Activated CD8-positive, alpha-beta memory T cell treated with anti-CD3 and anti-CD28 coated beads for 4 hours (primary cell): Measurements from ENCODE around the gene MNX1.

ENCODE experiments used
- DNase-seq, 2 donors: peaks; one replicate each; pipeline ENCODE4 v3.0.0-alpha.2; 2020; ENCODE audit warnings: low read depth in 2 of 2

MNX1 gene

GRCh38 chr7:157010588-157011332, at the start of gene MNX1:
Gene MNX1 (minus strand): TSS chr7:157010663. CDS start chr7:157010350, 313 bp downstream.
- DNase-seq = no peak

- no peak for DNase-seq
Observed at GRCh38 chr7:157059534-157059933, 49.1 kb upstream of the MNX1 start.

DNA sequence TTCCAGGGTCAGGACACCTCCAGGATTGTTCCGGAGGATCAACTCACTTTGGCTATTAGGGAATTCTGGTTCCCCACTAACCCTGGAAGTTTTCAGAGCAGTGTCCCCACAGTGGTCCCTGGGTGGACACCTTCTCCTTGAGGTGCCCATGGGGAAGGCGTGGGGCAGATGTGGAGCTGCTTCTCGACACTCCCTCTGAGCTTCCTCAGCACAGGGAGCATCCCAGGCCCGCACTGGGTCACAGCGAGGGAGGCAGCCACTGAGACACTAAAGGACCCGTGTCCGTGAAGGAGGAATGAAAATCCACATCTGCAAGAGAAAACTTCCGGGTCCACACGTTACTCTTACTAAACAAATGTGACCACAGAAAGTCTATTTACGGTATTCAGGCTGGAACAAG, 48.2 kb upstream of the MNX1 start:
- no peak for DNase-seq

DNA sequence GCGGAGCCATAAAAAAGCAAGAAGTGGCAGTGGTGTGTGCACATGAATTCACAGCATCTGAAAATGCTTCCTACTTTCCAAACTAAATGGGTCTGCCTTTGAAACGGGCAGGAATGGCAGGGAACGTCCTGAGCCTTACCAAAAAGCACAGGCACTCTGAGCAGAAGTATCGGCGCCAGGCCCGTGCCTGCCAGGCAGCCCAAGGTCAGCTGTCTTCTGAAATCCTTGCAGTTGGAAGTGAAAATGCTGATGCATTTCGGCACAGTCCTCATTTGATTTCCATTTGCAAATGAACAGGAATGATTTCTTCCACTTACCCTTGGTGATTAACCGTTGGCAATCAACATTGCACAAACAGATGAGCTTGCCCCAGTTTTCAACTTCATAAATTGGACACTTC, 47.6 kb upstream of the MNX1 start:
- DNase-seq = no peak

DNA sequence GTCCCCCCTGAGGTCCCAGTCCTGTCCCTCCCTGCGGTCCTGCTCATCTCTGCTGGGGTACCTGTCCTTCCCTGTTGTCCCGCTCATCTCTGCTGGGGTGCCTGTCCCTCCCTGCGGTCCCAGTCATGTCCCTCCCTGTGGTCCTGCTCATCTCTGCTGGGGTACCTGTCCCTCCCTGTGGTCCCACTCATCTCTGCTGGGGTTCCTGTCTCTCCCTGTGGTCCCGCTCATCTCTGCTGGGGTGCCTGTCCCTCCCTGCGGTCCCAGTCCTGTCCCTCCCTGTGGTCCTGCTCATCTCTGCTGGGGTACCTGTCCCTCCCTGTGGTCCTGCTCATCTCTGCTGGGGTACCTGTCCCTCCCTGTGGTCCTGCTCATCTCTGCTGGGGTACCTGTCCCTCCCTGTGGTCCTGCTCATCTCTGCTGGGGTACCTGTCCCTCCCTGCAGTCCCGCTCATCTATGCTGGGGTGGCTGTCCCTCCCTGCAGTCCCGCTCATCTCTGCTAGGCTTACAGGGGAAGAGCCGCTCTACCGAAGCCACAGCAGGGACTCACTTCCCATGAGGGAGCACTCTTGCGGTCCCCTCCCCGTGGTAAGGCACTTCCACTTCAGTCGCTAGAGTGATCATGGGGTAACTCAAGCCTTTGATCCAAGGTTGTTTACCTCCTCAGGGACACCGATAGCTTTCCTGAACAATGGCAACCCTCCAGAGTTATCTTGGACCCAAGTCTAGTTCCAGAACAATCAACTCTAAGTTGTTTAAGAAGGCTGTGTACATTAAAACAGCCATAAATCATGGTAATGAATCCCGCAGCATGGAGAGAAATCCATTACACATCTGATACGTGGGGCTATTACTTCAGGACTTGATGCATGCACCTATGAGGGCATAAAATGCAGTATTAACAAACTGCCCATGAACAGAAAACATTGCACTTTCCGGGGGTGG, 46.8 kb upstream of the MNX1 start:
- no peak for DNase-seq

GRCh38 chr7:157056246-157056645, 45.8 kb upstream of the MNX1 start:
- no peak for DNase-seq

DNA sequence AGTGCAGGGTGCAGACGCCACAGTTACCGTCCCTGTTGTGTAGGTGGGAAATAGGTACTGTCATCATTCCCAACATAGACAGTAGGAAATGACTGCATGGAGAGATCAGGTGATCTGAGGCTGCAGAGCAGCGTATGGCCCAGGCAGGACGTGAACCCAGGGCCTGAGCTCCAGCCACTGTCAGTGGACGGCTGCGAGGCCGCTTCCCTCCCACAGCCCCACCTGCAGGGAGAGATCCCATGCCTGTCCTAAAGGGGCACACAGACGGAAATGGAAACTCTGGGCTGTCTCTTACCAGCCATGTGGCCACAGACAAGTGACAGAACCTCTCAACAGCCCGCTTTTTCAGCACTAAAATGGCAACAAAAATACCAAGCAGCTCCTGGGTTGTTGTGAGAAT, 44.5 kb upstream of the MNX1 start:
- DNase-seq = no peak

DNA sequence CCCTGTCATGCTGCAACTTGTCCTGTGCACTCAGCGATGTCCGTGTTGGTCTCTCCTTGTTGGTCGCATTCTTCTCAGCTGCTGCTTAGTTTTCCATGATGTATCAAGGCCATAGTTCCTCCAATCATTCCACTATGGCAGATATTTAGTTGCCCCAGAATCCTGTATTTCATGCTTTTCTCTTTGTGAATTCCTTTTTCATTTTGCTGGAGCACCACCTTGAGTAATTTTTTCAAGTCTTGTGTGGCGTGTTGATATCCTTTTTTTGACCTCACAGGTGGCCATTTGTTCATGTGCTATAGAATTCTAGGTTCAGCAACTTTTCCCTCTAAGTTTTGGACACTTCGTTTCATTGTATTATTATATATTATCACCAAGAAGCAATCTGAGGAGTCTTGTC, 42.7 kb upstream of the MNX1 start:
- DNase-seq = no peak

GRCh38 chr7:157047148-157047547, 36.7 kb upstream of the MNX1 start:
- no peak for DNase-seq

GRCh38 chr7:157046681-157047080, 36.2 kb upstream of the MNX1 start:
- DNase-seq = no peak

DNA sequence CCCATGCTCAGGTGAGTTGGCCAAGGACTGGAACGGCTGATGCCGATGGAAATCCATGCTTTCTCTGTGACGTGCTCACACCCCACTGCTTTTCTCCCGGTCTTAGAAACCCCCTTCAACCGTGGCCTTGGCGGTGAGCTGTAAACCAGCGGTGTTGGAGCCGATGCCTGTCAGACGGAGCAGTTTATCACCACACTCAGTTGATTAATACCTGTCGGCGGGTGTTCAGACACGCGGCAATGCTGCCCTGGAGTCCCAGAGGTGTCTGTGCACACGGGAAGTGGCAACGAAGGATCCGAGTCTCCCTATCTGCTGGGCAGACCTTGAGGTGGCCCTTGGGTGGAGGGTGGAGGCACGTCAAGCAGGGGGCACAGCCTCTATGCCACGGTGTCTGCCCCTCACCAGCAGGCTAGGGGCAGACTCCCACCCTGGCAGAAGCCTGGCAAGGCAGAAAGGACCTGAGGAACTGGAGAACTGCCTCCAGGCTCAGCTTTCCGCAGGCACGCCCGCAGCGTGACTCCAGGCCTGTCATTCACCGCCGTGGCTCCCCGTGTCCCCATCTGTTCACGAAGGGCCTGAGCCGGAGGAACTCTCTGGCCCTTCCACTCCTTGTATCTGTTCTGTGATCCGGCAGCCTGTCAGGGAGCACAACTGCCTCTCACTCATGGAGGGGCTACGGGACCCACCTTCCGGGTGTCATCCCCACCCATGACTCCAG, 34.6 kb upstream of the MNX1 start:
- DNase-seq = no peak

GRCh38 chr7:157044147-157044687, 33.8 kb upstream of the MNX1 start:
- no peak for DNase-seq

- DNase-seq = no peak
Observed at GRCh38 chr7:157043745-157044144, 33.3 kb upstream of the MNX1 start.

DNA sequence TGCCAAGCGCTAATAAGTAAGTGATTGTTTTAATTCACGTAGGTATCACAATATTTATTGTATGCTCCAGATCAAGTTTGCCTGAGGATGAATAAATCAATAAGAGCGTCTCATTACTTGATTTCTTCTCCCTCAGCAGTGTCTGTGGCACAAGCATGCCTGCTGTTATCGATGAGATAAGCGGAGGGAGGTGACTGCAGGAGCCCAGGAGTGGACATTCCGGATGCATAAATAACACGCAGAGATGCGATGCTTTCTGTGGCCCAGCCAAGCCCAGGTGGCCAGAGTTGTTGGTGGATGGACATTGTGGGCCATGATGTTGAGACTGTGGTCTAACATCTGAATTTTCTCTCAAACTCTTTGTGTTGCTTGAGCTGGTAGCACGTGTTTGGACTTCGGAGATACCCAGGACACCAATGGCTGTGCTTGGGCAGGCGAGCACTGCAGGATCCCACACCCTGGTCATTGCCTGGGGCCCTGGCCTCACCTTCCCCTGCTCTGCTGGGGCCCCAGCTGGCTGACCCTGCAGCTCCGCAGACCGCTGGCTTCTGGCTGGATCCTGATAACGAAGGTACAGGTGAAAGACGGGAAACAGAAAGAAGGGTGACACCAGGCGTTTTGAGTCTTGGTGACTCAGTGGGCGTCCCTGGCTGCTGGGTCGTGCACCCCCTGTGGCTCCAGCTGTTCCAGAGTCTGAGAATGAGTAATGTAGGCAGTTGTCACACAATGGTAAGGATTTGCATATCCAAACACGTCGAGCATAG, 31.2 kb upstream of the MNX1 start:
- DNase-seq = no peak

DNA sequence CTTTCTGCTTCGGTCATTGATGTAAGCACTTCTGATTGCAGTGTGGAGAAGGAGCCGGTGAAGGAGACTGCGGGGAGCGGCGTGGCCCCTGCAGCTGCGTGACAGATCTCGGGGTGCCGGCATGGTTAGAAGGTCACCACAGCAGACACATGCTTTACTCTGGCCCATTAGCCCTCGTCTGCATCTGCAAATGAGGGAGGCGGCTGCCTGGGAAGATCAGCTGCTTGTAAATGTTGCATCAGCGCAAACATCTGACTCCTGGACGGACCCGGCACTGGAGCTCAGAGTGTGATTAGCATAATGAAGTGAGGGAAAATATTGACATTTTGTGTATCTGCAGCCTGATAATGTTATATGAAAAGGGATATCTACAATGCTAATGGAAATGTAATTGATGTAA, 30.5 kb upstream of the MNX1 start:
- DNase-seq = no peak

DNA sequence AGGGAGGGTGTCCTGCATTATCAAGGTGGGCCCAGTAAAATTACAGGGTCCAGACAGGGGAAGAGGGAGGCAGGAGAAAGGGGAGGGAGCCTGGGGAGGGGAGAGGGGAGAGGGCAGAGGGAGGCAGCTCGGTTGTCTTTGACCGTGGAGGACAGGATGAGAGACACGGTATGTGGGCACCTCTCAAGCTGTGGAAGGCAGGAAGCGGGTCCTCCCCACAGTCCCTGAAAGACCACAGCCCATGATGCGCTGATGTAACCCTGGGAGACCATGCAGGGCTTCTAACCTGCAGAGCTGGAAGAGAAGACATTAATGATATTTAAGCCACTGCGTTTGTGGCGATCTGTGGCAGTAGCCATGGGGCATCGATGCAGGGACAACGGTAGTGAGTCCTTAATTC, 27.2 kb upstream of the MNX1 start:
- DNase-seq = no peak

- DNase-seq = no peak
Observed at GRCh38 chr7:157037028-157037427, 26.6 kb upstream of the MNX1 start.

DNA sequence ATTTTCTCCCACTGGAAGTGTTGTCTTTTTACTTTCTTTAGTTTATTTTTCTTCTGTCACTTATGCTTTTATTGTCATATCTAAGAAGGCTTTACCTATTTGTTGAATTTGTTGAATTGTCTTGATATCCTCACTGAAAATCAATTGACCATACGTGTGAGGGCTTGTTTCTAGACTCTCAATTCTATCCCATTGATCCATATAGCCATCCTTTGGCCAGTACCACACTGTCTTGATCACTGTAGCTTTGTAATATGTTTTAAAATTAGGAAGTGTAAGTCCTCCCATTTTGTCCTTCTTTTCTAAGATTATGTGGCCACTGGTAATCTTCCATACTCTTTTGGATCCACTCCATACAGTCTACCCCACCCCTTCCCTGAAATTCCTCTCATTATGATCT, 25.5 kb upstream of the MNX1 start:
- no peak for DNase-seq

GRCh38 chr7:157035302-157035701, 24.8 kb upstream of the MNX1 start:
- no peak for DNase-seq

DNA sequence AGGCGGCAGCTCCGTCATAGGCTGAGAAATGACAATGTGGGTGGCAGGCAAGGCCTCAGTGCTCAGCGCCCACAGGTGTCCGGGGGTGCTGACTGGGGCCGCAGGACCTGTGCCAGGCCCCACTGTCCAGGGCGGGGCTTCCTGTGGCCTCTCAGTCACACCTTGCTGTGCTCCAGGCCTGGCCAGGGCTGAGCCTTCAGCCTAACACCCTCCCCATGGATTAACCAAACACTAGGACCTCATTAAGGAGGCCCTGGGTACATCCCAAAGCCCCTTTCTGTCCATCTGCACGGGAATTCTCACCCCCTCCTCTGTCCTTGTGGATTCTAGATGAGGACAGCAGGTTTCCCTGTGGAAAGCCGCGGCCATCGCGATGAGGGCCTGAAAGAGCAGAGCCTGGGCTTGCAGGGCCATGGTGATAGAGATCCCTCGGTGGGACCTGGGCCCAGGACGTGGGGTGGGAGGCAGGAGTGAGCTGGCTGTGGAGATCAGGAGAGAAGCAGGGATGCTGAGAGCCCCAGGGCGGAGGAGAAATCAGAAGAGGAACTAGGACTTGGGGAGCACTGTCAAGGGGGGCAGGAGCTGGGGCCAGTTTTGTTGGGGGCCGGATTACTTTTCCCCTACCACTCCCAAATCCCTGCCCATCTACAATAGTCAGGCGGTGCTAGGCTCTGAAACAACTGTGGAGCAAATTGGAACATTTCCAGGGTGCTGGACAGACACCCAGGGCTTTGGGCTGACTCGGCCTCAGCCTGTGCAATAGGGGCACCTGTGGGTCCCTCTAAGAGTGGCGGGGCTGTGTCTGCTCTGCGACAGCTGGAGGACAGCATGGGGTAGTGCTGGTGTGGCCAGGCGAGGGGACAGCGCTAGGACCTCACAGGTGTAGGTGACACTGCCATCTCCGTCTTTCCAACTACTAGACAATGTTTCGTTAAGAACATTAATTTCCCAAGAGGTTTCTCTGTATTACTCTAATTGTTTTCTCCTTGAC, 23.3 kb upstream of the MNX1 start:
- no peak for DNase-seq
